Panc1 (cell line): ENCODE data around the gene ELF4. TPM values are rescaled to one million over a fixed set of nuclear protein-coding genes. Genes with fewer than 3 reads are reported as not detected.

Experiments used
- ATAC-seq: fragments of 200-7000 bp; cut with Tn5 transposase; 2 replicates; pipeline ENCODE4 v1.9.1; 2020; ENCODE audit warnings: mild to moderate bottlenecking, moderate library complexity
- BruUV-seq: library from RNA; stranded (reverse); fragments of 400-500 nt; replicated peaks from 2 replicates; lab custom pipeline; 2021; lab: Mats Ljungman, UMichigan
- CTCF ChIA-PET: fragments of 300-600 bp; sonication (Branson Sonifier 250); formaldehyde crosslinking; loops from one replicate; lab custom pipeline; 2022; ENCODE audit warnings: antibody characterized with exemption; lab: Charles Lee
- POLR2A ChIA-PET: fragments of 300-600 bp; sonication (Branson Sonifier 250); formaldehyde crosslinking; loops from one replicate; lab custom pipeline; 2022; ENCODE audit warnings: antibody characterized with exemption; lab: Charles Lee
- DNase-seq: peaks from one replicate; pipeline ENCODE4 v3.0.0-alpha.2; 2010; ENCODE audit warnings: low read depth, low spot score
- H3K27ac ChIP-seq: 2 replicates; pipeline ENCODE4 v1.5.1; 2011; ENCODE audit warnings: mild to moderate bottlenecking, low read length, inconsistent platforms
- H3K27me3 ChIP-seq: fragments of 200-500 bp; sonication (Bioruptor generic); 2 replicates; pipeline ENCODE4 v1.6.0; 2014; ENCODE audit warnings: low read length, inconsistent platforms; ENCODE audit not compliant: control insufficient read depth, insufficient read depth
- H3K36me3 ChIP-seq: fragments of 200-500 bp; sonication (Bioruptor generic); 2 replicates; pipeline ENCODE4 v1.5.1; 2014; ENCODE audit warnings: inconsistent platforms, mild to moderate bottlenecking, low read length, moderate library complexity; ENCODE audit not compliant: control insufficient read depth, insufficient read depth
- H3K4me1 ChIP-seq: 2 replicates; pipeline ENCODE4 v1.5.1; 2011; ENCODE audit warnings: inconsistent platforms, mild to moderate bottlenecking, low read length, moderate library complexity; ENCODE audit not compliant: control insufficient read depth, insufficient read depth
- H3K4me3 ChIP-seq, 2 experiments: 2 replicates each; pipeline ENCODE4 v1.5.1; 2011 to 2012; ENCODE audit warnings: low read depth in 2 of 2, low read length in 2 of 2, mild to moderate bottlenecking in 2 of 2, inconsistent platforms in 1 of 2, moderate library complexity in 1 of 2
- H3K9me3 ChIP-seq: fragments of 200-500 bp; sonication (Bioruptor generic); 2 replicates; pipeline ENCODE4 v1.5.1; 2014; ENCODE audit warnings: low read depth, mild to moderate bottlenecking, inconsistent platforms, low read length, moderate library complexity; ENCODE audit not compliant: control insufficient read depth, insufficient read depth
- POLR2AphosphoS5 ChIP-seq: IDR thresholded peaks from 2 replicates; pipeline ENCODE4 v1.6.1; 2012; ENCODE audit warnings: mild to moderate bottlenecking, low read depth, low read length, moderate library complexity
- SIN3A ChIP-seq: IDR thresholded peaks from 2 replicates; pipeline ENCODE4 v1.6.1; 2012; ENCODE audit warnings: low read depth, mild to moderate bottlenecking, low read length, moderate library complexity, borderline replicate concordance; ENCODE audit not compliant: insufficient read depth
- TCF7L2 ChIP-seq: IDR thresholded peaks from 2 replicates; pipeline ENCODE4 v1.6.1; 2011; ENCODE audit warnings: mild to moderate bottlenecking, low read depth, low read length, inconsistent platforms
- in situ Hi-C: cut with HindIII; loops from 2 replicates; pipeline ENCODE4 v1.10.0; 2016; ENCODE audit warnings: low sequenced_read_pairs, low pct_unique_long_range_greater_than_20kb
- intact Hi-C: fragments of 100-400 bp; cut with micrococcal nuclease; formaldehyde crosslinking; loops from one replicate; pipeline ENCODE4 v1.10.0; 2022; ENCODE audit not compliant: unreplicated experiment
- total RNA-seq: library from RNA; stranded (reverse); gene quantifications from one replicate; pipeline ENCODE4 v1.2.1, GENCODE V29; 2021; ENCODE audit not compliant: unreplicated experiment
- TF ChIP-seq, protein P1 (sequence below), 2 experiments: IDR thresholded peaks; 2 replicates each; pipeline ENCODE4 v1.6.1; 2011 to 2012; ENCODE audit warnings: low read depth in 2 of 2, control low read depth in 1 of 2, low read length in 1 of 2, mild to moderate bottlenecking in 1 of 2, moderate library complexity in 1 of 2; ENCODE audit not compliant: insufficient read depth in 1 of 2
- TF ChIP-seq, protein P2 (sequence below): fragments of 450-650 bp; IDR thresholded peaks from 2 replicates; pipeline ENCODE4 v1.5.1; 2017; ENCODE audit warnings: mild to moderate bottlenecking

ELF4 gene
- total RNA-seq, 1 experiment from 2014 or later, result 48.0 TPM

DNA sequence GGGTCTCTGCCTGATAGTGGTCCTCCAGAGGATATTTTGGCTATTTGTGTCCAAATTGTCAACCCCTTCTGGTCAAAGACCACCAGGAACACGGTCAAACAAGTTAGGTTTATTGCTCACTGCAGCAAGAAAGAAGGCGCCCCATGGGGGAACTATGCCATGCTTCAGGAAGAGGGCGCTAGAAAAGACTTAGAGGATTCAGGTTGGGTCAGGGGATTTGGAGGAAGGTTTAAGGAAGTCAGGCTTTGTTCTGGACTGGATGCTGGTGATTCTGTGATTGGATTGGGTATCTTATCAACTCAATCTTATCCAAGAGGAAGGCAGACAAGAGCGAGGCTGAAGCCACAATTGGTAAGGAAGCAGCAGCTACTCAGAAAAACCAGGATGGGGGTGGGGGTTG is 14.3 kb upstream of the ELF4 start:
- POLR2A ChIA-PET, result no interaction called here
- DNase-seq (no peak), ATAC-seq (no peak)
- peaks cover 2% of the 10 kb centered on the region; the same call in 1 of the 2 replicates for H3K36me3 ChIP-seq
- H3K27ac ChIP-seq, result no peak overlapping the region
- no peaks in the 10 kb centered on the region for H3K27me3 ChIP-seq
- TF ChIP-seq TCF7L2 (no peak), SIN3A (no peak), POLR2AphosphoS5 (no peak)
- TF ChIP-seq, protein P1, sequence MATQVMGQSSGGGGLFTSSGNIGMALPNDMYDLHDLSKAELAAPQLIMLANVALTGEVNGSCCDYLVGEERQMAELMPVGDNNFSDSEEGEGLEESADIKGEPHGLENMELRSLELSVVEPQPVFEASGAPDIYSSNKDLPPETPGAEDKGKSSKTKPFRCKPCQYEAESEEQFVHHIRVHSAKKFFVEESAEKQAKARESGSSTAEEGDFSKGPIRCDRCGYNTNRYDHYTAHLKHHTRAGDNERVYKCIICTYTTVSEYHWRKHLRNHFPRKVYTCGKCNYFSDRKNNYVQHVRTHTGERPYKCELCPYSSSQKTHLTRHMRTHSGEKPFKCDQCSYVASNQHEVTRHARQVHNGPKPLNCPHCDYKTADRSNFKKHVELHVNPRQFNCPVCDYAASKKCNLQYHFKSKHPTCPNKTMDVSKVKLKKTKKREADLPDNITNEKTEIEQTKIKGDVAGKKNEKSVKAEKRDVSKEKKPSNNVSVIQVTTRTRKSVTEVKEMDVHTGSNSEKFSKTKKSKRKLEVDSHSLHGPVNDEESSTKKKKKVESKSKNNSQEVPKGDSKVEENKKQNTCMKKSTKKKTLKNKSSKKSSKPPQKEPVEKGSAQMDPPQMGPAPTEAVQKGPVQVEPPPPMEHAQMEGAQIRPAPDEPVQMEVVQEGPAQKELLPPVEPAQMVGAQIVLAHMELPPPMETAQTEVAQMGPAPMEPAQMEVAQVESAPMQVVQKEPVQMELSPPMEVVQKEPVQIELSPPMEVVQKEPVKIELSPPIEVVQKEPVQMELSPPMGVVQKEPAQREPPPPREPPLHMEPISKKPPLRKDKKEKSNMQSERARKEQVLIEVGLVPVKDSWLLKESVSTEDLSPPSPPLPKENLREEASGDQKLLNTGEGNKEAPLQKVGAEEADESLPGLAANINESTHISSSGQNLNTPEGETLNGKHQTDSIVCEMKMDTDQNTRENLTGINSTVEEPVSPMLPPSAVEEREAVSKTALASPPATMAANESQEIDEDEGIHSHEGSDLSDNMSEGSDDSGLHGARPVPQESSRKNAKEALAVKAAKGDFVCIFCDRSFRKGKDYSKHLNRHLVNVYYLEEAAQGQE (IDR thresholded peaks at IDR 0.05; ENCODE audit: insufficient read depth in 1 of 2, low read depth in 2 of 2, low read length in 1 of 2), result no peak
- TF ChIP-seq, protein P2, sequence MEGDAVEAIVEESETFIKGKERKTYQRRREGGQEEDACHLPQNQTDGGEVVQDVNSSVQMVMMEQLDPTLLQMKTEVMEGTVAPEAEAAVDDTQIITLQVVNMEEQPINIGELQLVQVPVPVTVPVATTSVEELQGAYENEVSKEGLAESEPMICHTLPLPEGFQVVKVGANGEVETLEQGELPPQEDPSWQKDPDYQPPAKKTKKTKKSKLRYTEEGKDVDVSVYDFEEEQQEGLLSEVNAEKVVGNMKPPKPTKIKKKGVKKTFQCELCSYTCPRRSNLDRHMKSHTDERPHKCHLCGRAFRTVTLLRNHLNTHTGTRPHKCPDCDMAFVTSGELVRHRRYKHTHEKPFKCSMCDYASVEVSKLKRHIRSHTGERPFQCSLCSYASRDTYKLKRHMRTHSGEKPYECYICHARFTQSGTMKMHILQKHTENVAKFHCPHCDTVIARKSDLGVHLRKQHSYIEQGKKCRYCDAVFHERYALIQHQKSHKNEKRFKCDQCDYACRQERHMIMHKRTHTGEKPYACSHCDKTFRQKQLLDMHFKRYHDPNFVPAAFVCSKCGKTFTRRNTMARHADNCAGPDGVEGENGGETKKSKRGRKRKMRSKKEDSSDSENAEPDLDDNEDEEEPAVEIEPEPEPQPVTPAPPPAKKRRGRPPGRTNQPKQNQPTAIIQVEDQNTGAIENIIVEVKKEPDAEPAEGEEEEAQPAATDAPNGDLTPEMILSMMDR, result no peak
- CTCF ChIA-PET, result no interaction called here
- in situ Hi-C loops, result no loop called here
- no peaks in the 10 kb centered on the region for H3K9me3 ChIP-seq
- H3K4me3 ChIP-seq, result no peak overlapping the region
- H3K4me1 ChIP-seq, result peaks cover 16% of the 10 kb centered on the region
- intact Hi-C loops, result no loop called here
- BruUV-seq, result no TSS peak

DNA sequence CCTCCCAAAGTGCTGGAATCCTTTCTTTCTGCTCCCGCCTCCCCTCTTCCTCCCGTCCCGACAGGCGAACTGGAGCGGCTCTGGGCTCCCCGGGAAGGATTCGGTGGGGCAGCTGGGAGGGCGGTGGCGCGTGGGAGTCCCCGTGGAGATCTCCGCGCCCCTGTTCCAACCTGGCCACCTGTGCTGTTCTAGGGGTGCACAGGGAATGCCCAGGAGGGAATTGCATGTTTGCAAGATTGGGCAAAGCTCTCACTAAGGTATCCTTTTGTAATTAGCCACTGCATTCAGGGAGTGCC is 11.2 kb upstream of the ELF4 start:
- TF ChIP-seq, protein P2, result no peak
- TF ChIP-seq SIN3A (no peak), POLR2AphosphoS5 (no peak)
- TF ChIP-seq, protein P1 (IDR thresholded peaks at IDR 0.05; ENCODE audit: insufficient read depth in 1 of 2, low read depth in 2 of 2, low read length in 1 of 2), result no peak
- Histone ChIP-seq H3K9me3 (no peaks in the 10 kb centered on the region), H3K36me3 (no peaks in the 10 kb centered on the region), H3K4me3 (no peak overlapping the region), H3K27me3 (no peaks in the 10 kb centered on the region), H3K27ac (no peak overlapping the region; the same call in 1 of the 2 replicates), H3K4me1 (peaks cover 42% of the 10 kb centered on the region)
- POLR2A ChIA-PET, result interaction anchor here (0.7 kb wide), 2 partner anchors 19 to 46 kb away, joined by 12 to 15 read pairs; no protein-coding TSS in a partner anchor
- CTCF ChIA-PET, result interaction anchor here (1.2 to 2.2 kb wide), 2 partner anchors 40 to 42 kb away, joined by 3 to 7 read pairs; no protein-coding TSS in a partner anchor
- DNase-seq (no peak), ATAC-seq (no peak)
- in situ Hi-C loops (no loop called here), intact Hi-C loops (no loop called here)
- BruUV-seq, result no TSS peak
